ENCODE results near the gene ANKRD50.

- TF ChIP-seq POLR2A (IDR thresholded peaks at IDR 0.05) = no peak
- no peak for TF ChIP-seq CTCF (IDR thresholded peaks at IDR 0.05)
- TF ChIP-seq EP300 (IDR thresholded peaks at IDR 0.05) = no peak
- no peak for TF ChIP-seq POLR2AphosphoS5 (IDR thresholded peaks at IDR 0.05)
Measured at GRCh38 chr4:124757126-124757525, 44.6 kb upstream of the ANKRD50 start.
